HG03457 (cell line): Measurements from ENCODE around the gene SYNJ2.
"Not testable (repeated sequence)": the region's sequence is repeated elsewhere in the genome, so short reads cannot be mapped to it uniquely, and the experiment has no call there.

Source experiments
- ATAC-seq: cut with Tn5 transposase; IDR thresholded peaks from one replicate; pipeline ENCODE4 v1.9.1; 2021; ENCODE audit warnings: moderate number of reproducible peaks; ENCODE audit not compliant: unreplicated experiment

SYNJ2 gene

GRCh38 chr6:157981395-157982101 lies at the start of gene SYNJ2:
SYNJ2 (plus strand) TSS chr6:157981863; CDS start chr6:157981962, 99 bp downstream.
- ATAC-seq: peak; percentile 72

- ATAC-seq: no peak
Measured at GRCh38 chr6:157935786-157936185, 45.9 kb upstream of the SYNJ2 start.

GRCh38 chr6:157937318-157937717 lies 44.3 kb upstream of the SYNJ2 start:
- ATAC-seq: no peak

GRCh38 chr6:157937916-157938315 lies 43.7 kb upstream of the SYNJ2 start:
- no peak for ATAC-seq

GRCh38 chr6:157940375-157941036 lies 41.2 kb upstream of the SYNJ2 start:
- not testable (repeated sequence) for ATAC-seq

- ATAC-seq: no peak
Measured at GRCh38 chr6:157941101-157941863, 40.4 kb upstream of the SYNJ2 start.

GRCh38 chr6:157942351-157942750 lies 39.3 kb upstream of the SYNJ2 start:
- ATAC-seq: no peak

- no peak for ATAC-seq
Measured at GRCh38 chr6:157943249-157943963, 38.3 kb upstream of the SYNJ2 start.

GRCh38 chr6:157943964-157944283 lies 37.7 kb upstream of the SYNJ2 start:
- no peak for ATAC-seq

- ATAC-seq: no peak
Measured at GRCh38 chr6:157944983-157945931, 36.4 kb upstream of the SYNJ2 start.

- ATAC-seq: no peak
Measured at GRCh38 chr6:157946053-157946617, 35.5 kb upstream of the SYNJ2 start.

- no peak for ATAC-seq
Measured at GRCh38 chr6:157946865-157947532, 34.7 kb upstream of the SYNJ2 start.

- not testable (repeated sequence) for ATAC-seq
Measured at GRCh38 chr6:157950899-157951298, 30.8 kb upstream of the SYNJ2 start.

- no peak for ATAC-seq
Measured at GRCh38 chr6:157951828-157952227, 29.8 kb upstream of the SYNJ2 start.

- no peak for ATAC-seq
Measured at GRCh38 chr6:157952861-157953351, 28.8 kb upstream of the SYNJ2 start.

GRCh38 chr6:157953580-157954091 lies 28.0 kb upstream of the SYNJ2 start:
- no peak for ATAC-seq

- no peak for ATAC-seq
Measured at GRCh38 chr6:157954150-157955117, 27.2 kb upstream of the SYNJ2 start.

- ATAC-seq: no peak
Measured at GRCh38 chr6:157955675-157956074, 26.0 kb upstream of the SYNJ2 start.
